H1 (cell line): ENCODE data around the gene TRIM22.

Source experiments
- BACH1 ChIP-seq: IDR thresholded peaks from 2 replicates; pipeline ENCODE4 v1.6.1; 2012; ENCODE audit warnings: low read length, improper control_type of control experiment
- TF ChIP-seq, protein P1 (sequence below): IDR thresholded peaks from 2 replicates; pipeline ENCODE4 v1.6.1; 2012; ENCODE audit warnings: inconsistent platforms
- TF ChIP-seq, protein P2 (sequence below), 3 experiments: IDR thresholded peaks; 1 replicate in 2 of 3; 2 replicates in 1 of 3; pipeline versions ENCODE4 v1.5.1 to v1.6.1; 2011; ENCODE audit warnings: low read length in 3 of 3, mild to moderate bottlenecking in 3 of 3, inconsistent platforms in 2 of 3, low read depth in 1 of 3, moderate library complexity in 1 of 3; ENCODE audit not compliant: insufficient read depth in 1 of 3; ENCODE audit errors: control extremely low read depth in 1 of 3

DNA sequence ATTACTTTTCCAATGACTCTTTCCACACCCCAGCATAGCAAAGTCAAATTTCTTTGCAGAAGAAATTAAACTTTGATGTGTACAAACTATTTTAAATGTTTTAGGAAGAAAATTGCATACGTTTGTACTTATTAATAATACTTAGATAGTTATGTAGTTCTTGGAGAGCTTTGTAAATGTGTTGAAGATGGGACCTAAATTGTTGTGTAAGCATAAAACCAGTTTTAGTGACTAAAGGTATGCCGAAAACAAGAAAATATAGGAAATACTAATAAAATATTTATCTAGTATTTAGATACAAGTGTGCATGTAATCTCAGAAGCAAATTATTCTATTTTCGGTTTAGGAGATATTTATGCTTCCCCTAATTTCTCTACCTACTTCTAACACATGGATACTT is 60.2 kb downstream of the TRIM22 start:
- TF ChIP-seq BACH1: no peak
- TF ChIP-seq, protein P1, sequence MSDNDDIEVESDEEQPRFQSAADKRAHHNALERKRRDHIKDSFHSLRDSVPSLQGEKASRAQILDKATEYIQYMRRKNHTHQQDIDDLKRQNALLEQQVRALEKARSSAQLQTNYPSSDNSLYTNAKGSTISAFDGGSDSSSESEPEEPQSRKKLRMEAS: no peak
- TF ChIP-seq, protein P2, sequence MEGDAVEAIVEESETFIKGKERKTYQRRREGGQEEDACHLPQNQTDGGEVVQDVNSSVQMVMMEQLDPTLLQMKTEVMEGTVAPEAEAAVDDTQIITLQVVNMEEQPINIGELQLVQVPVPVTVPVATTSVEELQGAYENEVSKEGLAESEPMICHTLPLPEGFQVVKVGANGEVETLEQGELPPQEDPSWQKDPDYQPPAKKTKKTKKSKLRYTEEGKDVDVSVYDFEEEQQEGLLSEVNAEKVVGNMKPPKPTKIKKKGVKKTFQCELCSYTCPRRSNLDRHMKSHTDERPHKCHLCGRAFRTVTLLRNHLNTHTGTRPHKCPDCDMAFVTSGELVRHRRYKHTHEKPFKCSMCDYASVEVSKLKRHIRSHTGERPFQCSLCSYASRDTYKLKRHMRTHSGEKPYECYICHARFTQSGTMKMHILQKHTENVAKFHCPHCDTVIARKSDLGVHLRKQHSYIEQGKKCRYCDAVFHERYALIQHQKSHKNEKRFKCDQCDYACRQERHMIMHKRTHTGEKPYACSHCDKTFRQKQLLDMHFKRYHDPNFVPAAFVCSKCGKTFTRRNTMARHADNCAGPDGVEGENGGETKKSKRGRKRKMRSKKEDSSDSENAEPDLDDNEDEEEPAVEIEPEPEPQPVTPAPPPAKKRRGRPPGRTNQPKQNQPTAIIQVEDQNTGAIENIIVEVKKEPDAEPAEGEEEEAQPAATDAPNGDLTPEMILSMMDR (IDR thresholded peaks at IDR 0.05; ENCODE audit: control extremely low read depth in 1 of 3, insufficient read depth in 1 of 3, low read depth in 1 of 3, low read length in 3 of 3): no peak
